Mesothelial cell of epicardium (in vitro differentiated cells): ENCODE measurements around the gene MRPL30. TPM values are rescaled to one million over a fixed set of nuclear protein-coding genes. Genes with fewer than 3 reads are reported as not detected.

Experiments used
- DNase-seq, 2 experiments: peaks; one replicate each; pipeline ENCODE4 v3.0.0; 2021; ENCODE audit warnings: low spot score in 2 of 2; ENCODE audit not compliant: unreplicated experiment in 2 of 2
- H3K27ac Mint-ChIP-seq: 2 replicates; pipeline ENCODE4 v1.8.0; 2021; ENCODE audit warnings: mixed read lengths
- H3K27me3 Mint-ChIP-seq: 2 replicates; pipeline ENCODE4 v1.8.0; 2021; ENCODE audit warnings: low read depth, mixed read lengths
- H3K36me3 Mint-ChIP-seq: 2 replicates; pipeline ENCODE4 v1.8.0; 2021; ENCODE audit warnings: mixed read lengths
- H3K4me1 Mint-ChIP-seq: 2 replicates; pipeline ENCODE4 v1.8.0; 2021; ENCODE audit warnings: mixed read lengths
- H3K4me3 Mint-ChIP-seq: 2 replicates; pipeline ENCODE4 v1.8.0; 2021; ENCODE audit warnings: mild to moderate bottlenecking, moderate library complexity, mixed read lengths
- H3K9me3 Mint-ChIP-seq: 2 replicates; pipeline ENCODE4 v1.8.0; 2021; ENCODE audit warnings: mixed read lengths
- CTCF ChIP-seq: fragments of 200-600 bp; sonication (generic); IDR thresholded peaks from one replicate; pipeline ENCODE4 v1.5.0; 2021; ENCODE audit warnings: antibody characterized with exemption; ENCODE audit not compliant: unreplicated experiment
- total RNA-seq: library from RNA; stranded (reverse); gene quantifications from 3 replicates; pipeline ENCODE4 v1.2.1, GENCODE V29; 2021

Gene MRPL30
- total RNA-seq, 1 donor from 2014 or later = 33.3 TPM

GRCh38 chr2:99242151-99242550, 61.2 kb downstream of the MRPL30 start:
- no peak for TF ChIP-seq CTCF
- DNase-seq = no peak
- Mint-ChIP-seq H3K9me3 (no peaks in the 10 kb centered on the region), H3K4me3 (no peak overlapping the region), H3K27me3 (no peaks in the 10 kb centered on the region), H3K27ac (no peak overlapping the region), H3K4me1 (no peaks in the 10 kb centered on the region), H3K36me3 (peaks cover 2% of the 10 kb centered on the region)

Other genes with a start within 250 kb of the MRPL30 start
- gene CRACDL, start 245.0 kb upstream of the MRPL30 start, total RNA-seq = 1.1 to 1.7 TPM (median 1.7 TPM) in 3 replicates
- 7.2 to 8.7 TPM (median 7.8 TPM) in 3 replicates for gene C2orf15, start 39.5 kb upstream of the MRPL30 start, total RNA-seq
- gene TSGA10, start 26.2 kb upstream of the MRPL30 start, total RNA-seq = 10.5 to 11.3 TPM (median 11.3 TPM) in 3 replicates
- gene LIPT1, start 26.2 kb upstream of the MRPL30 start, total RNA-seq = 6.4 to 8.2 TPM (median 8.2 TPM) in 3 replicates
- 31.5 to 34.4 TPM (median 32.2 TPM) in 3 replicates for gene MITD1, start 126 bp upstream of the MRPL30 start, total RNA-seq
- gene LYG2, start 74.5 kb downstream of the MRPL30 start, total RNA-seq = not detected in 3 replicates
- 1.9 to 2.2 TPM (median 2.1 TPM) in 3 replicates for gene LYG1, start 120.0 kb downstream of the MRPL30 start, total RNA-seq
- 22.7 to 24.9 TPM (median 22.9 TPM) in 3 replicates for gene TXNDC9, start 155.1 kb downstream of the MRPL30 start, total RNA-seq
- 42.1 to 45.8 TPM (median 45.3 TPM) in 3 replicates for gene EIF5B, start 156.2 kb downstream of the MRPL30 start, total RNA-seq